AG04450 (cell line): ENCODE results near the gene C4orf50. TPM values are rescaled to one million over a fixed set of nuclear protein-coding genes. Genes with fewer than 3 reads are reported as not detected.

Experiments used
- CTCF ChIA-PET: fragments of 300-600, 350-600 bp; formaldehyde crosslinking; extraction: SDS; loops from one replicate; lab custom pipeline; 2022; ENCODE audit warnings: antibody characterized with exemption, inconsistent platforms; lab: Charles Lee
- POLR2A ChIA-PET: fragments of 350-600 bp; formaldehyde crosslinking; extraction: SDS; loops from one replicate; lab custom pipeline; 2021; ENCODE audit warnings: antibody characterized with exemption, inconsistent platforms; lab: Yijun Ruan, JAX
- DNase-seq: peaks from one replicate; pipeline ENCODE4 v3.0.0-alpha.2; 2011; ENCODE audit warnings: low read depth, low spot score
- H3K27ac ChIP-seq: one replicate; pipeline ENCODE4 v1.5.1; 2012; ENCODE audit warnings: low read depth, low read length, control low read depth
- H3K27me3 ChIP-seq: one replicate; pipeline ENCODE4 v1.6.0; 2012; ENCODE audit warnings: low read length; ENCODE audit not compliant: control insufficient read depth, insufficient read depth
- H3K4me3 ChIP-seq: 2 replicates; pipeline ENCODE4 v1.5.1; 2011; ENCODE audit warnings: mild to moderate bottlenecking, low read depth, low read length, control low read depth
- H3K9me3 ChIP-seq: 2 replicates; pipeline ENCODE4 v1.5.1; 2012; ENCODE audit warnings: low read length; ENCODE audit not compliant: control insufficient read depth, insufficient read depth
- polyA plus RNA-seq: library from polyadenylated mRNA; depleted of rRNA; stranded (reverse); fragments of >200 nt; gene quantifications from 2 replicates; pipeline ENCODE4 v1.2.3, GENCODE V29; 2011
- TF ChIP-seq, protein P1 (sequence below): IDR thresholded peaks from 2 replicates; pipeline ENCODE4 v1.5.1; 2011; ENCODE audit warnings: low read depth, low read length, control low read depth, inconsistent platforms

The C4orf50 gene
- polyA plus RNA-seq, 1 experiment, result not detected

DNA sequence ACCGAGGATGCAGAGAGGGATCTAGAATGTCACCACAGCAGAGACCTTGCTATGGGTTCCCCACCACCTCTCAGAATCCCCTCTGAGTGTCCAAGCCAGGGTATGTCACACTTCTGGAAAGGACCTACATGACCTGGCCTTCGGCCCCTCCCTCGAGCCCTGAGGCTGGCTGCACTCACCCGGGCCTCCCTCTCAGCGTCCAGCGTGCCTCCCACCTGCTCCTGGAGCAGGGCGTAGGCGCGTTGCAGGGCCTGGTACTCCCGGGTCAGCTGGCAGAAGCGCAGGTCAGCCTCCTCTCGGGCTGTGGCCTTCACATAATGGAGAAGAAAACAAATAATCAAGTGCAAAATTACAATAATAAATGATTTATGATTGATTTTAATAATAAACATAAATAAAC, 43.9 kb upstream of the C4orf50 start:
- Histone ChIP-seq H3K9me3 (peaks cover 75% of the 10 kb centered on the region), H3K27me3 (no peaks in the 10 kb centered on the region), H3K27ac (no peak overlapping the region), H3K4me3 (no peak overlapping the region)
- ChIA-PET CTCF (no interaction called here), POLR2A (no interaction called here)
- TF ChIP-seq, protein P1, sequence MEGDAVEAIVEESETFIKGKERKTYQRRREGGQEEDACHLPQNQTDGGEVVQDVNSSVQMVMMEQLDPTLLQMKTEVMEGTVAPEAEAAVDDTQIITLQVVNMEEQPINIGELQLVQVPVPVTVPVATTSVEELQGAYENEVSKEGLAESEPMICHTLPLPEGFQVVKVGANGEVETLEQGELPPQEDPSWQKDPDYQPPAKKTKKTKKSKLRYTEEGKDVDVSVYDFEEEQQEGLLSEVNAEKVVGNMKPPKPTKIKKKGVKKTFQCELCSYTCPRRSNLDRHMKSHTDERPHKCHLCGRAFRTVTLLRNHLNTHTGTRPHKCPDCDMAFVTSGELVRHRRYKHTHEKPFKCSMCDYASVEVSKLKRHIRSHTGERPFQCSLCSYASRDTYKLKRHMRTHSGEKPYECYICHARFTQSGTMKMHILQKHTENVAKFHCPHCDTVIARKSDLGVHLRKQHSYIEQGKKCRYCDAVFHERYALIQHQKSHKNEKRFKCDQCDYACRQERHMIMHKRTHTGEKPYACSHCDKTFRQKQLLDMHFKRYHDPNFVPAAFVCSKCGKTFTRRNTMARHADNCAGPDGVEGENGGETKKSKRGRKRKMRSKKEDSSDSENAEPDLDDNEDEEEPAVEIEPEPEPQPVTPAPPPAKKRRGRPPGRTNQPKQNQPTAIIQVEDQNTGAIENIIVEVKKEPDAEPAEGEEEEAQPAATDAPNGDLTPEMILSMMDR, result no peak
- DNase-seq, result no peak

DNA sequence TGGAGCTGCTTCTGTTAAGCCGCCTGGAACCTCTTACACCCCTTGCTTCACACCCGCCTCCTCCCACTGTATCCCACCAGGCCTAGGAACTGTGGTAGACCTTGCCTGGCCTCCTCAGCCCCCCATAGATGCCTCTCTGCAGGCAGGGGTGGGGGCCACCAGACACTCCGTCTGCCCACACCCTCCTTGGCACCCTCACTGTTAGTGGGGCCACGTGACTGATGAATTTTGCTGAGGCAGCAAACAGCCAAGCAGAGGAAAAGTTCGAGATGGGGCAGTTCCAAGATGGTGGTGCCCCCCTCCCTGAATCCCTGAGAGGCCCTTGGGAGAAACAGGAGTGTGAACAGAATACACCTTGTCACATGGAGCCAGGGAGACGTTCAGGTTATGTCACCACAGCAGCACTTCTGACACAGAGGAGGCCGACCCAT, 41.2 kb upstream of the C4orf50 start:
- no peak overlapping the region for H3K4me3 ChIP-seq
- H3K27ac ChIP-seq, result no peak overlapping the region
- ChIA-PET POLR2A (no interaction called here), CTCF (no interaction called here)
- TF ChIP-seq, protein P1, result no peak
- no peaks in the 10 kb centered on the region for H3K27me3 ChIP-seq
- H3K9me3 ChIP-seq, result peaks cover 90% of the 10 kb centered on the region
- DNase-seq, result no peak

DNA sequence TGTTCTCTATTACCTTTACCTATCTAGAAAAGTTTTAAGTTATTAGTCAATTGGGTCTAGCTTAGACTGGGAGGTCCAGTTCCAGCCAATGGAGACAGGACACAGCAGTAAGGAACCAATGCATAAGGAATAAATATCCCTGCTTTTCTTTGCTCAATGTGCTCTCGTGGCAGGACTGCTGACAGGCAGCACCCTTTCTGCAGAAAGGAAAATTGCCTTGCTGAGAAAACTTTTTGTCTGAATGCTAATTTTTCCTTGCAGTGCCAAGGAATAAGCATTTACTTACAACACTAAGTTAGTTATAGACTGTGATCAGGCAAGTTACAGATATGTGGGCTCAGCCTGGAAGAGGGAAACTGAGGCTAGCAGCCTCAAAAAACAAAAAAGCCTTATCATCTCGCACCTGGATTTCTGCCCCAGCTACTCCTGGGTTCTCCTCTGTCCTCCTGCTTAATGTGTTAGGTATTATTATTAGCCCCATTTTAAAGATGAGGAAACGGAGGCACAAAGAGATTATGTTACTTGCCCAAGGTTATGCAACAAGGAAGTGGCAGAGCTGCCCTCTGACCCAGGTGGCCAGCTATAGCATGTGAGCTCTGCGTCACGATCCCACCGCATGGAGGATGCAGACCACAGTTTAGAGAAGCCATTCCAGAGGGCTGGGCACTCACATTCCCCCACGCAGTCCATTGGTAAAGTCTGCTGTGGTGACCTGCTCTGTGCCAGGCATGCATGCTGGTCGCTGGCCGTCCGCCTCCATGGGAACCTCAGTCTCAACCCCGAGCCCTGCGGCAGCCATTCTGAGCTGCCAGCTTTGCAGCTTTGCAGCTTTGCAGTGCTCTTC, 40.5 kb upstream of the C4orf50 start:
- peaks cover 86% of the 10 kb centered on the region for H3K9me3 ChIP-seq
- no peak for DNase-seq
- ChIA-PET POLR2A (no interaction called here), CTCF (no interaction called here)
- TF ChIP-seq, protein P1, result no peak
- H3K27me3 ChIP-seq, result no peaks in the 10 kb centered on the region
- no peak overlapping the region for H3K27ac ChIP-seq
- no peak overlapping the region for H3K4me3 ChIP-seq

DNA sequence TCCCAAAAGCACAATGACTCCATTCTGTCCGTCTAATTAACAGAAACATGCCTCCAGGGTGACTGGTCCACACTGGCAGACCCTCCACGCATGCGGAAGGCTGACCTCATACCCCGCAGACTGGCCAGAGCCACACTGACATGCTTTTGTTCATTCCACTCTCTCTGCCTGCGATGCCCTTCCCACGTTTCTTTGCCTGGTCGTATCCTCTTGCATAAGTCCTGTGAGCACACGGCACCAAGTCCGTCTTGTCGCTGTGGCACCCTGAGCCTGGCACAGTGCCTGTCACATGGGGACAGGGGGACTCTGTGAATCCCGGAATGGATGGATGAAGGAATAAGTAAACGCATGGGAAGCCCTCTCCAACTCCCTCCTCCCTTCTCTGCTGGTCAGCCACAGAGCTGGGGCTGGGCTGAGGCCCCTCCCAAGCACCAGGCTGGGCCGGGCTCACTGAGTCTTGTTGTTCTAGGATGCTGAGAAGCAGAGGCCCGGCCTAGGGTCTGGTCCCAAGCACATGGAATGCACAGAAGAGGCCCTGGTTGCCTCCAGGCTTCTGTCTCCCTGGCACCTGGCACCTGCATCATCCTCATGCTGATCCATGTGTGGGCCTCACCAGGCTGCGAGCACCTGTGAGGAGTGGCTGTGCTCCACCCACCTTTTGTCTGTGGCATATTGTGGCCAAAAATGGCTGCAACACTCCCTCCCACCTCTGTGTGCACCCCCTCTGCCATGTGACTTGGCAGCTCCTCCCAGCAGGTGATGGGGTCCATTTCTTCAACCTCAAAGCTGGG, 38.9 kb upstream of the C4orf50 start:
- TF ChIP-seq, protein P1, result no peak
- Histone ChIP-seq H3K9me3 (peaks cover 73% of the 10 kb centered on the region), H3K27ac (no peak overlapping the region), H3K4me3 (no peak overlapping the region), H3K27me3 (no peaks in the 10 kb centered on the region)
- DNase-seq, result no peak
- POLR2A ChIA-PET, result no interaction called here
- CTCF ChIA-PET, result no interaction called here

DNA sequence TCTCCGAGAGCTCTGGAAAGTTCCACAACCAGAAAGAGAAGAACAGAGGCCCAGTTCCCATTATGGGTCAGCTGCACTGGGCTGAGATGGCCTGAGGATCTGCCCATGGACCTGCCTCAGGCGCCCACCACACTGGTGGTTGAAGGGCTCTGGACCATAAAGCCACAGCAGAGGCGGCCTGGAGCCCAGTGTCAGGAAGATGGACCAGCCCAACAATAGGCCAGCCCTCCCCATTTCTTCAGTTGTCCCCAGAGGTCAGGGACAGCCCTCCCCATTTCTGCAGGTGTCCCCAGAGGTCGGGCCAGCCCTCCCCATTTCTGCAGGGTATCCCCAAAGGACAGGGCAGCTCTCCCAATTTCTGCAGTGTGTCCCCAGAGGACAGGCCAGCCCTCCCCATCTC, 37.2 kb upstream of the C4orf50 start:
- no peak overlapping the region for H3K4me3 ChIP-seq
- POLR2A ChIA-PET, result no interaction called here
- CTCF ChIA-PET, result no interaction called here

More for the DNA sequence above, 37.2 kb upstream of the C4orf50 start:
- no peaks in the 10 kb centered on the region for H3K27me3 ChIP-seq
- H3K27ac ChIP-seq, result no peak overlapping the region
- peaks cover 56% of the 10 kb centered on the region for H3K9me3 ChIP-seq
- TF ChIP-seq, protein P1, result no peak
- DNase-seq, result no peak
